Measurements from ENCODE around the gene COMMD3.
A peak's percentile ranks its signal among the peaks of the same experiment; 100 is the strongest.
"Not testable (repeated sequence)": the region's sequence is repeated elsewhere in the genome, so short reads cannot be mapped to it uniquely, and the experiment has no call there.

Gene COMMD3

DNA sequence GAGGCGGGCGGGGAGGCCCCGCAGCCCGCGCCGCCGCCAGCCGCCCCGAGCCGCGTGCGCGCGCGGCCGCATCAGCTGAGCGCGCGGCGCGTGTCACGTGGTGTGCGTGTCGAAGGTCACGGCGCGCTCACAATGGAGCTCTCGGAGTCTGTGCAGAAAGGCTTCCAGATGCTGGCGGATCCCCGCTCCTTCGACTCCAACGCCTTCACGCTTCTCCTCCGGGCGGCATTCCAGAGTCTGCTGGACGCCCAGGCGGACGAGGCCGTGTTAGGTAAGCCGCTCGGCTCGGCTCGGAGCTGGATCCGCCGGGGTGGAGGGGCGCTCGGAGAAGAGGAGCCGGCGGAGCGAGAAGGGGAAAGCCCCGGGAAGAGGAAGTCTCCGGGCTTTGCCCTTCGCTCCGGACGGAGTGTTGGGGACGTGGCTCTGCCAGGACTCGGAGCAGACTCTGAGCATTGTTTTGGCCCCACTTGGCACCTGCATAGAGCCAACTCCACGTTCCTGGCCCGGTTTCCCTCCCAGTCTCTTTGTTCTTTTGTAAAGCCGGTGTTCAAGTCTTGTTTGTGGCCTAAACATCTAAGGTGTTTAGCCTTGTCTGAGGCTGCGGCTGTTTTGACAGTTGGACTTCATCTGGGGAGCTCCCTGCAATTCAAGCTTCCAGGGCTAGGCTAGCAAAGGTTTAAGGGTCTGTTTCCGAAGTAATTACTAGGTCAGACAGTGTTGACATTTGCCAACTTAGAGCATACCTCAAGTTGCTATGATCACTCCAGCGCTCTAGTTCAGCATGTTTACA lies at the start of gene COMMD3:
Gene COMMD3 (plus strand): TSS at position 103 of the 790 bp plus-strand sequence. CDS start 30 bp downstream, at position 133.
- peak; percentile 90 for DNase-seq

DNA sequence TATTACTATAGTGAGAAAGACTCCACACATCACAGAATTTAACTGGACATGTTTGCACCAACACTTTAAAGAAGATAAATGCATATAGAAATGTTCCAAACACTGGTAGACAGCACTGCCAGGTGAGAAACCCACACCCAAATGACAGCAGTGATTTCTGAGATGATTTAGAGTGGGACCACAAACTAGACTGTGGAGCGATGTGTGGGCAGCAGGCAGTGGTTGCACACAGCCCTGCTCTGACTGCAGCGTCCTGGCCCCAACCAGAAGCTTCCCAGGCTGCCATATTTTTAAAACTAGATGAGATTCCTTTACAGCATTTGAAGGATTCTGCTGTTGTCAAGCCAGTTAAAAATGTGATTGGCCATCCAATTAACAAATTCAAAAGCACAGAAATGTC lies 47.7 kb upstream of the COMMD3 start:
- DNase-seq: no peak

DNA sequence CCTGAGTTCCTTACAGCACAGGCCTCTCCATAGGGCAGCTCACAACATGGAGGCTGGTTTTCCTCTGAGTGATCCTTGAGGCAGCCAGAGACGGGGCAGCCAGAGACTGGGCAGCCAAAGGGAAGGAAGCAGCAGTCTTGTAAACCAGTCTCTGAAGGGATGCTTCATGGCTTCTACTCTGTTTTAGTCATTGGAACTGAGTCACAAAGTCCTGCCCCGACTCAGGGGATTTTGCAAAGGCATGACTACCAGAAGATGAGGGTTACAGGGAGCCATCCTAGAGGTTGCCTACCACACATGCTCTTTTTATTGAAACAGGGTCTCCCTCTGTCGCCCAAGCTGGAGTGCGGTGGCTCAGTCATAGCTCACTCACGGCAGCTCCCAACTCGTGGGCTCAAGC lies 44.4 kb upstream of the COMMD3 start:
- no peak for DNase-seq

DNA sequence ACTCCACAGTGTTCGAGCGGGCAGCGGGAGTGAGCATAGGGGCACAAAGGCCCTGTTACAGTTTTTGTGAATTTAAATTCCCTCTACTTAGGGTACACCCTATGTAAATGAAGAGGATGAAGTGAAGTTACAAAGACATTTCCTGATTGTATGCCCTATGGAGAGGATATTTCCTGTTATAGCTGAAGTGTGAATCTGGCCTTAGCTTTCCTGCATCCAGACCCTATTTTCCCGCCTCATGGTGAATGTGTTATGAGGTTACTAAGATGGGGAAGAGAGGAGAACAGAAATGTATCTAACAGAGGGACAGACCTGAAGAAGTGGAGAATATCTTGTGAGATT lies 37.8 kb upstream of the COMMD3 start:
- no peak for DNase-seq

DNA sequence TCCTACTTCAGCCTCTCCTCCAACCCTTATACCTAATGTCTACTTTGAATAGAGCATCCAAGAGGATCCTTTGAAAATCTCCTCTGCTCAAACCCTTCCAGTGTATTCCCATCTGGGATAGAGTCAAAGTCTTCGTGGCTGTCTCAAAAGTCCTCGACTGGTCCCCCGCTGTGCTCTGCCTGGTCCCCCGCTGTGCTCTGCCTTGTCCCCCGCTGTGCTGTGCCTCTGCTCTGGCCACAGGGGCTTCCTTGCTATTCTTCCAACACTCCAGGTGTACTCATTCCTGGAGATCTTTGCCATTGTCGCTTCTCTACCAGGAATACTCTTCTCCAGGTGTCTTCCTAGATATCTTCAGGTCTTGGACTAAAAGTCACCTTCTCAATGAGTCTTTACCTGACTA lies 36.1 kb upstream of the COMMD3 start:
- DNase-seq: no peak

DNA sequence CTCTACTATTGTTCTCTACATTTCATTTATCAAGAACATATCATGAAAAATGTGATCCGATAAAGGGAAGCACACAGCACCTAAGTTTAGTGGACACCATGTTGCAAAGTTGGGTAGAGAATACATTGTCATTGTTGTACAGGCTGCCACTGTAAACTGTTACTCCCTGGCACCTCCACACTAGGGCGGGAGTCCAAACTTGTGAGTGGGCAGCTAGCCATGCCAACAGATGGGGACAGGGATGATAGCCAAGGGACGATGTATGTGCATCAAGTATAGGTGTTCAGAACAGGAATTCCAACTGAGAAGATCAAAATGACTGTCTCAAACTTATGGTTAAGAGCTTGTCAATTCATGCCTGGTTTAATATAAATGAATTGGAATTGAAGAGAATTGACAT lies 31.1 kb upstream of the COMMD3 start:
- DNase-seq: no peak

DNA sequence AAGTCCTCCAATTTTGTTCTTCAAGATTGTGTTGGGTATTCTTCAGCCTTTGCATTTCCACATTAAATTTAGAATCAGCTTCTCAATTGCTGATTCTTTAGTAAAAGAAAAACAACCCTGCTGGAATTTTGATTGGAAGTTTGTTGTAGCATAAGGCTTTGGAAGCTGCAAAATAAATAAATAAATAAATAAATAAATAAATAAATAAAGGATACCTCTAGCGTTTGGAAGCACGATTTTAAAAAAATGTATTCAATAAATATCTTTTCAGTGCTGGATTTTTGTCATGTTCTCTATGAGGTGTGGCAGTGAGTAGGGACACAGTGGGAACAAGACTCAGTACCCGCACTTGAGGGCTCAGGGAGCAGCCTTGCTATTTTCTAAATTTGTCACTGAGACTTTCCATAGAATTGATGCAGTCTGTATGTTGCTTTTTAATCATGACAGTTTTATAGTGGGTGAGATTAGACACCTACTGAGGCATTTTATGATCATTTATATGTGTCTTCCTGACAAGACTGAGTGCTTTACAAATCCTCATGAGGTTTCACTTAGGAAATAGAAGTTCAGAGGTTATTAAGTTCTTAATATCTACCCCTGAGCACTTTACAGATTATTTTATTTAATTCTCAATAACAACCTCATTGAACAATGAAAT lies 22.3 kb upstream of the COMMD3 start:
- DNase-seq: no peak

DNA sequence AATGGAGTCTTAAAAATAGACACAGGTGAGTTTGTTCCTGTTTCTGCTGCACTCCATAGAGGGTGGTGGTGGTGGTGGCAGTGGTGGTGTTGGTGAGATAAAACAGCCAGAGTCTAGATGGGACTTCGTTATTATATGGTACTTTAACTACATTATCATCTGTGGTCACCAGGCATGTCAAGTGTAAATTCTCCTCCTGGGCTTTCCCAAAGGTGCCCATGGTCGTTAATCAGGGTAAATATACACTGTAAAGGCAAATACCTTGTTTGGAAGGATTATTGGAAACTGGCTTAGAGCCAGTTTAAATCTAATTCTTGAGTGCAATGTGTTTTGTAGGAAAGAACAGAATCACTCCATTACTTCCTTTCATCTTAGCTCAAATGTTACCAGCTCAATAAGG lies 21.5 kb upstream of the COMMD3 start:
- no peak for DNase-seq

DNA sequence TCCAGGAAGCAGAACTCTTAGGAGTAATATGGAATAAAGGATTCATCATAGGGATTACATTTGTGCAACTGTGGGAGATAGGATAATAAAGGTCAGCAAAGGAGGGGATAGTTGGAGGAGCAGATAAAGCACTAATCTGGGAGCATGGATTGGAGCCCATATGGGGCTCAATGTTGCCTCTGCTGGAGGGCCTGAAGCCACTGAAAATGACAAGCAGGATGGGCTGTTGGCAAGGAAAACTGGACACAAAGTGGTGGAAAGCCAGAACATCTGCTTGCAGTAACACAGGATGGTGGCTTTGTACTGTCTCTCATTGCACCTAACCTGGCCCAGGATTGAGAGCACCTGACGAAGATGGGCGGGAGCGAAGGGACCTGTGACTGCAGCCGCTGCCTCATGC lies 15.0 kb upstream of the COMMD3 start:
- DNase-seq: no peak

DNA sequence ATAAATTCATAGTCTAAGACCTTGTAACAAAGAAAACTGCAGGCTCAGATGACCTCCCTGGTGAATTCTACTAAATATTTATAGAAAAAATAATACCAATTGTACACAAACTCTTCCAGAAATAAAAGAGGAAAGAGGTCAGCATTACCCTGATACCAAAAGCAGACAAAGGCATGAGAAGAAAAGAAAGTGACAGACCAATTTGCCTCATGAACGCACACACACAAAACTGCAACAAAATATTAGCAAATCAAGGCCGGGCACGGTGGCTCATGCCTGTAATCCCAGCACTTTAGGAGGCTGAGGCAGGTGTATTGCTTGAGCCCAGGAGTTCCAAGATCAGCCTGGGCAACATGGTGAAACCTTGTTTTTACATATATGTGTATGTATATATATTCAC lies 12.7 kb upstream of the COMMD3 start:
- no peak for DNase-seq

DNA sequence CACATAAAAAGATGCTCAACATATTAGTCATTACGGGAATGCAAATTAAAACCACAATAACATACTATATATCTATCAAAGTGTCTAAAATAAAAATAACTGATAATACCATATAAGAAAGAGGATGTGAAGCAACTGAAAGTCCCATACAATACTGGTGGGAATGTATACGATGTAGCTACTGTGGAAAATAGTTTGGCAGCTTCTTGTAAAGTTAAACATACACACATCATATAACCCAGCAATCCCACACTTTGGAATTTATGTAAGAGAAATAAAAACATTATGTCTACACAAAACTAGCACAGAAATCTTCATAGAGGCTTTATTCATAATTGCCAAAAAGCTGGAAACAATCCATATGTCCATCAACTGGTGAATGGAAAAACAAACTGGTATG lies 10.5 kb upstream of the COMMD3 start:
- DNase-seq: no peak

DNA sequence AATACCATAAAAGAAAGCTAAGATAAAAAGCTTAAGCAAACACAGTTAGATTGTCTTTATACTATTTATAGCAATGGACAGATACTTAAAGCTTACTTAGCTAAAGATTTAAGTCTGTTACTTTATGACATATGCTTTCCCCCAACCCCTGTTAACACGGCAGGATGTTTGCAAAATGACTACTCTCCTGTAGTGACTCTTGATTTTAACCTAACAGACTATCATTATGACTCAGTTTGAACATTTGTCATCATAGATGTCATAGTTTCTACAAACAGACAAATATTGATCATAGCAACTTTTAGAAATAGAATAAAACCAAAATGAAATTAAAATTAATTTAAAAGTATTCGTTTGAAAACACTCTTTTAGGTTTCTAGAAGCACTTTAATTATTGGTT lies 7.8 kb upstream of the COMMD3 start:
- no peak for DNase-seq

DNA sequence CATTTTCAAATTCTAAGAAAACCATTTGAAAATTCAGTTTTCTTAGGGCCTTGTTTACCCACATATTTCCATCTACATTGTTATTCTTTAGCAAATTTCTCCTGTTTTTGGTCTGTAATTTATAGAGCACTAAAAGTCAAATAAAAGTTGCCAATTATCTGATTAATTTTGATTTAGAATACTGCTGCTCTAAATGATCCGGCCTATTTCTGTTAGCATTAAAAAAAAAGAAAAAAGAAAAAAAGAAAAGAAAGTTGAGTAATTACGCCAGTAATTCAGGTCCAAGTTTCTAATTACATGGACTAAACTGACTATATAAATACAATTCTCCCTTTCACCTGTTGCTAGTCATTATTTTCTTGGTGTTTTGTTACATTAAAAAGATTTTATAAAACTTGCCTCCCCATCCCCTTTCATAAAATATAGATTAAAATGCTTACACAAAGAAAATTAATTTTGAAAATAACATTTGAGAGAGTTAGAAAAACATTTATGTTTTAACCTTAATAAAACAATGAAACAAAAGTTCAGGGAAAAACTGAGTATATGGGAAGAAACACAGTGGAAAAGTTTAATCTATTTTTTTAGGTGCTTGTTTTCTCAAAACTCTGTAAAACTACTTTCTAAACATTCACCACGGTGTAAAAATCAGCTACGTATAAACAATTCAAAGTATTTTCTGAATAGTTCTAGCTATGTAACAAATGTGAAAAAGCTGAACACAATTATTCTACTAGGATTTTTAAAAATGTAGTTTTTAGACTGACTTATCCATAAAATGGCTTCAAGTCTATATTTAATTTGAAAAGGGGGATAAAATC lies 6.8 kb upstream of the COMMD3 start:
- DNase-seq: no peak

DNA sequence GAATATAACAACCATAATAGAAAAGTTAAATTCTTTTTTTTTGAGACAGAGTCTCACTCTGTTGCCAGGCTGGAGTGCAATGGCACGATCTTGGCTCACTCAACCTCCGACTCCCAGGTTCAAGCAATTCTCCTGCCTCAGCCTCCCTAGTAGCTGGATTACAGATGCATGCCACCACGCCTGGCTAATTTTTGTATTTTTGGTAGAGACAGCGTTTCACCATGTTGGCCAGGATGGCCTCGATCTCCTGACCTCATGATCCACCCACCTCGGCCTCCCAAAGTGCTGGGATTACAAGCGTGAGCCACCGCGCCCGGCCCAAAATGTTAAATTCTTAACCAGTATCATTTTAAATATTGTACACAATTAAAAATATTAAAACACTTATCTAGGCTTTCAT lies 6.2 kb upstream of the COMMD3 start:
- not testable (repeated sequence) for DNase-seq

DNA sequence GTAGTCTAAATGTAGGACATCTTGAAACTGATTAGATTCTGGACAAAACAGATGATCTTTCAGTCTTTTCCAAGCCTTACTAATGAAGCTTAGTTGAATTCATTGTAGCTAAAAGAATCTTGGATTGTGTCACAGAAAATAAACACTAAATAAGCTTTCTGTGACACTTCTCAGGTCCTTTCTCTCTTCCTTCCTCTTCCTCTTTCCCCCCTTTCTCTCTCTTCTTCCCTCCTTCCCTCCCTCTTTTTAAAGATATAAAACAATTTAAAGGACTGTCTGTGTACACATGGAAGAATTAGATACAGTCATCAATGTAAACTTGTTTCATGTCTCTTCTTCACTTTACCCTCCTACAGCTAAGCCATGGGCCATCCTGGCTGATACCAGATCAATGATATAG lies 5.3 kb upstream of the COMMD3 start:
- DNase-seq: no peak

DNA sequence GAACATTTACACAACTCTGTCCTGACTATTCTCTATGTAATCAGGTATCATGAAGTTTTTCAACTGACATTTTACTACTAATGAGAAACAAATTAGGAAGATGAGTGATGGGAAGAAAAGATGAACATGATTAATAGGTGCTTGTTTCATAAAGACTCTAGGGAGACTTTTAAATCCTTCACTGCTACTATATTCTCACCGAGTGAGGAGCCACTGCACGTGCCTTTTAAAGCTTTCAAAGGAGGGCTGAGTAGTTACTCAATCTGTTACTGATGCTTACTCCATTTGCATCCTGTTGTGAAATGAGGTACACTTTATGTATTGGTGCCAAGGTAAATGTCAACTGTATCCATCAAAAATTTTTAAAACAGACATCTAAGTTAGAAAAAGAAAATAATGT lies 1.3 kb upstream of the COMMD3 start:
- DNase-seq: no peak

DNA sequence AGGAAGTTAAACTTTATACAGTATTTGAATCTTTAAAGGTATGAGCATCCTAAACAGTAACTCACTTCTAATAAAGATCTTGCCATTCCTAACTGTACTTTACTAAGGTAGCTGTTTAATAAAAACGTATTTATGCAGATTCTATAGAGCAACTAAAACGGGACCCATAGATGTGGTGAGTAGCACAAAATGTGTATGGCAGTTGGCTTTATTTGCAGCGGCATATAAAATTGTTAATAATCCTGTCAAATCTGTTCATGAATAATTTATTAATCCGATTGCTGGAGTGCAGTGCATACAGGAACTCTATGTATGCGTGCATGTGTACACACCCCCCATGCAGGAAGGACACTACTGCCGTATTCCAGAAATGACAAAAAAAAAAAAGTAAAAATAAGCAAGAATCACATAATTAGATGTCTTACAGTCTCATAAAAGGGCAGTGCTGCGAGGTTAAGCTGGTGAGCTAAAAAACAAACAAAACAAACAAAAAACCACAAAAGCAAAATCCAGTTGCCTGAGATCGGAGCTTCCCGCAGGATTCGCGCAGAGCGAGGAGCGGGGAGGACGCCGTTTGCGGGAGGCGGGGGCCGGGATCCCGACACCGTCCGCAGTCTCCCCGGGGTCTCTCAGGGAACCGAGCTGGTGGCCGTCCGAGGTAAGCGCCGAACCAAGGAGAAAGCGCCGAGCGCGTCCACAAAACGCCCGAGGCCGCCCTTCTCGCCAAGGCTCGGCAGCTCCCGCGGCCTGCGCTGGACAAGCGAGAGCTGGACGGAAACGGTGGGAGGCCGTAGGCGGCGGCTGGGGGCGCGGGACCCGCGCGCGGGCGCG lies 518 bp upstream of the COMMD3 start:
- no peak for DNase-seq

DNA sequence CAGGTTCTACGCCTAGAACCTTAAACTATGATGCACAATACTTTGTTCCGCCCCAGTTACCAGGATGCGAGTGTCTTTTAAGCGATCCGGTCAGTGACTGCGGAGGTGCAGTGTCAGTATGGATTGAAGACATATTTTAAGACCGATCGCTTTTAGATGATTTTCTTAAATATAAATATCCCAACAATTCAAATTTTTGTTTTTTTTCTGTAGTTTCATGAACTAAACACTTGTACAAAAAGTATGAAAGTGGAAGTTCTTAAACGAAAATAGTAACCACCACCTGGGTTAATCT lies 835 bp downstream of the COMMD3 start:
- DNase-seq: no peak

DNA sequence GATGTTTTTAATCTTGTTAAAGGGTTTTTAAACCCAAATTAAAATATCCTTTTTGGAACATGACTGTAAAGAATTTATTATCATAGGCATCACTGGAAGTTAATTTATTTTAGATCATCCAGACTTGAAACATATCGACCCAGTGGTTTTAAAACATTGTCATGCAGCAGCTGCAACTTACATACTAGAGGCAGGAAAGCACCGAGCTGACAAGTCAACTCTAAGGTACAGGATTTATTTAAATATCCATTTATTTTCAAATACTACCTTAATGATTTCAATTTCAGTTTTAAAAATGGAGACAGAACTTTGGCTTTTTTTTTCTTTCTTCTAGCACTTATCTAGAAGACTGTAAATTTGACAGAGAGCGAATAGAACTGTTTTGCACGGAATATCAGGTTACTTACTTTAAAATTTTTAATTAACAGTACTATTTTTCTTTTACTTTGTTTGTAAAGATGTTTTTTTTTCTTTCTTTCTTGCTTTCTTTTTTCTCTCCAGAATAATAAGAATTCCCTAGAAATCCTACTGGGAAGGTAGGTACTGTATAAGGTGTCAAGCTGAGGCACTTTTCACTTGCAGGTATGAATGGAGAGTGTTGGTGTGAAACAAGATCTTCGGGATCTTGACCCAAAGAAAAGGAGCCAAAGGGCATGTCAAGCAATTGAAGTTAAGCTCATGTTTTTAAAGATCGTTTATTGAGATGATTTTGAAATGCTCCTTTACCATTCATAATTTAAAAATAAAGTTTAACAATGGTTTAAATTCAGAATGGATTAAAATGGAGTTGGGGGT lies 1.8 kb downstream of the COMMD3 start:
- DNase-seq: no peak

DNA sequence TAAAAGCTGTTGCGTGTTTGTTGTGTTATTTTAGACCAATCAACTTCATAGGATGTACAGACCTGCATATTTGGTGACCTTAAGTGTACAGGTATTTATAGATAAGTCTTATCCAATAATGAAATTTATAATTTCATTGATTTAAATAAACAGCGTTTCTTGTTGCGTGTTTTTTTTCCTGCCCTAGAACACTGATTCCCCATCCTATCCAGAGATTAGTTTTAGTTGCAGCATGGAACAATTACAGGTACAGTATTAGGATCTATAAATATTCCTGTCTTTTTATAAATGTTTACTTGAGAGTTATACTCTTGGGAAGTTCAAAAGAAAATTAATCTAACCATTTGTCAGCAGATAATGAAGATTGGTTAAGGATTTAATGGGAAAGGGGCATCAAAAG lies 2.6 kb downstream of the COMMD3 start:
- no peak for DNase-seq

DNA sequence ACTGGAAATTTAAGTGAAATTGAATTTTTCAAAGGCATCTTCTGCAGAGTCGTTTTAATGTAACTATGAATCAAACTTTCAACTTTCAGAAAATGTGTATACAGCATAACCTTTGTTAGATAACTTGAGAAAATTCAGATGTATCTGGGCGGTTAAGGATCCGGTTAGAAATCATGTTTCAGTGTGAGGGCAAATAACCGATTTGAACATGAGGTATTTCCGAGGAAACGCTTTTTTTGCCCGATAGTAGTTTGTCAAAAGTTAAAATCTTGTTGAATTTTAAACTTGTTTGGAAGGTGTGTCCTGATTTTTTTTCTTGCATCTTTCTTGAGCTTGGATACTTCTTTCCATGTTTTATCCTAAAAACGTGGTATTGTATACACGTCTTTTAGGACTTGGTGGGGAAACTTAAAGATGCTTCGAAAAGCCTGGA lies 3.4 kb downstream of the COMMD3 start:
- DNase-seq: no peak

DNA sequence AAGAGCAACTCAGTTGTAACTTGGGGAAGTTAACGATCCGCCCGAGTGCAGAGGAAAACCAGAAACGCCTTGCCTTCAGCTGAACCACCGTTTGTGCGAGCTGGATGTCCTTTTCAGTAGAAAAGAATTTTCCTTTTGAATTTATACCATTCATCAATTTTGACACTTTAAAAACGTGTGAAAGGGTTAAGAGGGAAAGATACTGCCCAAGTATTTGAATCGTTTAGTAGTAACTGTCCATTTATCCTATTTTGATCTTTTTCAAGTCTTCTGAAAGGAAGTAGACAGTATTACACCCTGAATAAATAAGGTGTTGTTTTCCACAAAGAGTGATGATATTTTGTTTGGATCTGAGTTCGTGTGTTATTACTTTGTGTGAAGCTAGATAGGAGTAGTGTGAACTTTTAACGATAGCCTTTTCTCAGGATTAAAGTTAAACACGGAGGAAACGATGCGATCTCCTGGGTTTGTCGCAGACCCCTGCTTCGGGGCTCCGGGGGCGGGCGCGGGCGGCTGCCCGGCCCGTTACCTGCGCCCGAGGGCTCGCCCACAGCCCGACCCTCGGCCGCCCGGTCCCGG lies 3.9 kb downstream of the COMMD3 start:
- DNase-seq: no peak

Data from islet precursor cell (in vitro differentiated cells).